ENCODE measurements around the gene TBC1D1.

GRCh38 chr4:37862961-37863360 lies 27.9 kb upstream of the TBC1D1 start:
- TF ChIP-seq CTCF (conservative IDR thresholded peaks at IDR 0.05 in 1 of 2, IDR thresholded peaks at IDR 0.05 in 1 of 2; ENCODE audit: low read depth in 1 of 2, low read length in 2 of 2): no peak
- no peak for TF ChIP-seq EZH2 (IDR thresholded peaks at IDR 0.05; ENCODE audit: low read length, missing control alignments)
